ENCODE measurements around the gene UROC1. TPM values are rescaled to one million over a fixed set of nuclear protein-coding genes. Genes with fewer than 3 reads are reported as not detected.

UROC1 gene
- total RNA-seq, 1 experiment from 2014 or later, result not detected

DNA sequence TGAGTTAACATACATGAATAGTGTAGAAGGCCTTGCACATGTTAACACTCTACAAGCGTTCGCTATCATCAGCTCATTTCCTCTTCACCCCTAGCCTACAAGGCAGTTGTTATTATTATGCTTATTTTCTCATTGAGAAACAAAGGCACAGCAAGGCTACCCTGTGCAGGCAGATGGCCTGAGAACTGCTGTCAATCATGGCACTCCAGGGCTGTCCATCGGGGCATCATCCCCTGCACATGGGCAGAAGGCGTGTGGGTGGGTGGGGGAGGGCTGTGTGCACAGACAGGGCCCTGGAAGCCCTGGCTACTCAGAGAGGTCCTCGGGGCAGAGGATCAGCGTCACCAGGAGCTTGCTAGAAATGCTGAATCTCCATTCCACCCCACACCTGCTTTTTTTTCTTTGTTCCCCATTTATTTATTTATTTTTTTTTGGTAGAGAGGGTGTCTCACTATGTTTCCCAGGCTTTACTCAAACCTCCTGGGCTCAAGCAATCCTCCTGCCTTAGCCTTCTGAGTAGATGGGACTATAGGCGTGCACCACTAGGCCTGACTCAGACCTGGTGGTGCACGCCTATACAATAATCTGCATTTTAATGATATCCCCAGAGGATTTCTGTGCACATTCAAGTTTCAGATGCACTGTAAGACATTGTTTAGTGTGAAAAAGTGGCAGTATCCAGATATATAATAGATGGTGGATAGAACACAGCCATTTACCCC is 32.2 kb downstream of the UROC1 start:
- no peak overlapping the region for H2BK15ac ChIP-seq (ENCODE audit: low read depth, low read length)
- no peak overlapping the region for H3K27ac Mint-ChIP-seq
- H3K14ac ChIP-seq (ENCODE audit: insufficient read depth, low read length), result no peak overlapping the region
- H4K8ac ChIP-seq (replicated peaks; ENCODE audit: insufficient read length, low read depth, low read length), result no peak overlapping the region
- H3K23me2 ChIP-seq (ENCODE audit: insufficient read length, low read depth, low read length, poor library complexity, severe bottlenecking), result no peaks in the 10 kb centered on the region
- peaks cover 8% of the 10 kb centered on the region for H3K27me3 Mint-ChIP-seq (ENCODE audit: low read depth)
- H3K4me2 ChIP-seq (ENCODE audit: insufficient read depth, insufficient read length, low read length), result no peak overlapping the region
- no peaks in the 10 kb centered on the region; a peak in 1 of 5 replicates for H3K9me3 Mint-ChIP-seq
- WGBS (ENCODE audit: extremely low coverage, insufficient read length, low lambda C conversion rate), result no CpG with 5 or more reads among the region's 8 CpGs
- H3K4me1 ChIP-seq (ENCODE audit: insufficient read depth, low read length), result peaks cover 8% of the 10 kb centered on the region; the same call in 1 of the 2 replicates
- no peak overlapping the region for H4K5ac ChIP-seq (ENCODE audit: insufficient read length, low read depth, low read length)
- H3K9me3 ChIP-seq (ENCODE audit: control insufficient read depth, low read depth, low read length), result no peaks in the 10 kb centered on the region
- H3K4me3 Mint-ChIP-seq, result peak overlapping the region in 1 of 2 experiments; percentile 35; a peak in 1 of 5 replicates
- H2AK5ac ChIP-seq (ENCODE audit: insufficient read length, low read length), result no peak overlapping the region
- no peaks in the 10 kb centered on the region for H3K36me3 Mint-ChIP-seq (ENCODE audit: insufficient read depth in 1 of 3, low read depth in 3 of 3)
- no peaks in the 10 kb centered on the region for H3K27me3 ChIP-seq (ENCODE audit: insufficient read depth, low read length)
- H3K27ac ChIP-seq (ENCODE audit: insufficient read length, low read depth, low read length), result no peak overlapping the region
- H3K4ac ChIP-seq (ENCODE audit: low read depth, low read length), result no peak overlapping the region
- no peak for DNase-seq
- H2AFZ ChIP-seq (ENCODE audit: low read length), result no peak overlapping the region
- H4K20me1 ChIP-seq (ENCODE audit: control insufficient read depth, insufficient read depth, insufficient read length), result no peaks in the 10 kb centered on the region
- no peak overlapping the region for H3K18ac ChIP-seq (ENCODE audit: insufficient read length, low read depth, low read length)
- H3K56ac ChIP-seq (ENCODE audit: insufficient read length, low read depth, low read length), result no peak overlapping the region
- no peak overlapping the region for H3T11ph ChIP-seq (ENCODE audit: low read length)
- no peak overlapping the region for H2BK20ac ChIP-seq (ENCODE audit: low read depth, low read length, poor library complexity, severe bottlenecking)
- H2BK5ac ChIP-seq (ENCODE audit: insufficient read length, low read length), result no peak overlapping the region
- no peak overlapping the region for H3K23ac ChIP-seq (ENCODE audit: insufficient read length, low read depth, low read length)
- peaks cover 29 to 37% of the 10 kb centered on the region in 2 experiments for H3K4me1 Mint-ChIP-seq
- no peak overlapping the region for H3K9ac ChIP-seq (ENCODE audit: extremely low read depth, insufficient read length, low read length)
- no peak overlapping the region for H2BK120ac ChIP-seq (ENCODE audit: low read depth, low read length, poor library complexity, severe bottlenecking)
- TF ChIP-seq, protein P1, sequence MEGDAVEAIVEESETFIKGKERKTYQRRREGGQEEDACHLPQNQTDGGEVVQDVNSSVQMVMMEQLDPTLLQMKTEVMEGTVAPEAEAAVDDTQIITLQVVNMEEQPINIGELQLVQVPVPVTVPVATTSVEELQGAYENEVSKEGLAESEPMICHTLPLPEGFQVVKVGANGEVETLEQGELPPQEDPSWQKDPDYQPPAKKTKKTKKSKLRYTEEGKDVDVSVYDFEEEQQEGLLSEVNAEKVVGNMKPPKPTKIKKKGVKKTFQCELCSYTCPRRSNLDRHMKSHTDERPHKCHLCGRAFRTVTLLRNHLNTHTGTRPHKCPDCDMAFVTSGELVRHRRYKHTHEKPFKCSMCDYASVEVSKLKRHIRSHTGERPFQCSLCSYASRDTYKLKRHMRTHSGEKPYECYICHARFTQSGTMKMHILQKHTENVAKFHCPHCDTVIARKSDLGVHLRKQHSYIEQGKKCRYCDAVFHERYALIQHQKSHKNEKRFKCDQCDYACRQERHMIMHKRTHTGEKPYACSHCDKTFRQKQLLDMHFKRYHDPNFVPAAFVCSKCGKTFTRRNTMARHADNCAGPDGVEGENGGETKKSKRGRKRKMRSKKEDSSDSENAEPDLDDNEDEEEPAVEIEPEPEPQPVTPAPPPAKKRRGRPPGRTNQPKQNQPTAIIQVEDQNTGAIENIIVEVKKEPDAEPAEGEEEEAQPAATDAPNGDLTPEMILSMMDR (conservative IDR thresholded peaks at IDR 0.05), result no peak
- no peaks in the 10 kb centered on the region for H3K79me1 ChIP-seq (ENCODE audit: insufficient read depth, low read depth, low read length, poor library complexity, severe bottlenecking)
- no peaks in the 10 kb centered on the region for H3K79me2 ChIP-seq (ENCODE audit: insufficient read depth, low read length)
- no peak overlapping the region for H4K91ac ChIP-seq (ENCODE audit: insufficient read length, low read depth, low read length)
- no peak overlapping the region for H2BK12ac ChIP-seq (ENCODE audit: insufficient read length, low read depth, low read length)
